HEK293 (cell line): ENCODE results near the gene KTN1.
A peak's percentile ranks its signal among the peaks of the same experiment; 100 is the strongest.

Experiments used
- CTCF ChIA-PET: fragments of 350-600 bp; formaldehyde crosslinking; extraction: SDS; loops from one replicate; lab custom pipeline; 2021; ENCODE audit warnings: antibody characterized with exemption; lab: Yijun Ruan, JAX
- POLR2A ChIA-PET: fragments of 300-600 bp; formaldehyde crosslinking; extraction: SDS; loops from one replicate; lab custom pipeline; 2020; ENCODE audit warnings: antibody characterized with exemption, inconsistent platforms; lab: Yijun Ruan, JAX
- H3K27ac ChIP-seq: fragments of 200-500 bp; sonication (Bioruptor generic); 2 replicates; pipeline ENCODE4 v1.5.1; 2014; ENCODE audit warnings: low read depth, low read length, control low read depth, inconsistent platforms; ENCODE audit errors: extremely low read depth
- H3K36me3 ChIP-seq, 2 experiments: fragments of 200-500 bp in 1 of 2; sonication (Bioruptor generic) in 1 of 2; 1 replicate in 1 of 2; 2 replicates in 1 of 2; pipeline ENCODE4 v1.5.1; 2014 to 2017; ENCODE audit warnings: inconsistent platforms in 2 of 2, low read length in 2 of 2; ENCODE audit not compliant: control insufficient read depth in 2 of 2, insufficient read depth in 1 of 2
- H3K4me1 ChIP-seq: fragments of 200-500 bp; sonication (Bioruptor generic); 2 replicates; pipeline ENCODE4 v1.5.1; 2014; ENCODE audit warnings: mild to moderate bottlenecking, low read length, inconsistent platforms; ENCODE audit not compliant: control insufficient read depth, insufficient read depth
- H3K4me3 ChIP-seq: 2 replicates; pipeline ENCODE4 v1.5.1; 2011; ENCODE audit warnings: low read depth, mild to moderate bottlenecking, control low read depth, low read length, moderate library complexity
- H3K9me3 ChIP-seq: fragments of 200-500 bp; sonication (Bioruptor generic); 2 replicates; pipeline ENCODE4 v1.5.1; 2014; ENCODE audit warnings: low read depth, low read length, inconsistent platforms; ENCODE audit not compliant: control insufficient read depth, insufficient read depth
- BCL11A ChIP-seq: fragments of 450-650 bp; formaldehyde crosslinking; IDR thresholded peaks from 2 replicates; pipeline ENCODE4 v1.5.1; 2016; ENCODE audit warnings: low read depth, missing biosample characterization, missing genetic modification characterization
- EGR2 ChIP-seq: fragments of 450-650 bp; formaldehyde crosslinking; IDR thresholded peaks from 2 replicates; pipeline ENCODE4 v1.5.1; 2016; ENCODE audit warnings: low read depth, missing biosample characterization, missing genetic modification characterization
- KLF17 ChIP-seq: fragments of 450-650 bp; formaldehyde crosslinking; IDR thresholded peaks from 2 replicates; pipeline ENCODE4 v1.5.1; 2016; ENCODE audit warnings: missing biosample characterization, missing genetic modification characterization
- MEIS1 ChIP-seq: sonication (generic); formaldehyde crosslinking; IDR thresholded peaks from 2 replicates; pipeline ENCODE4 v1.8.1; 2022; ENCODE audit warnings: missing genetic modification reagents, mild to moderate bottlenecking, borderline replicate concordance
- OVOL3 ChIP-seq: fragments of 450-650 bp; formaldehyde crosslinking; IDR thresholded peaks from 2 replicates; pipeline ENCODE4 v1.5.1; 2016; ENCODE audit warnings: missing biosample characterization, missing genetic modification characterization
- TRIM28 ChIP-seq: IDR thresholded peaks from 2 replicates; pipeline ENCODE4 v1.6.1; 2011; ENCODE audit warnings: low read length, control low read depth, borderline replicate concordance
- WT1 ChIP-seq: fragments of 450-650 bp; formaldehyde crosslinking; IDR thresholded peaks from 2 replicates; pipeline ENCODE4 v1.5.1; 2016; ENCODE audit warnings: missing biosample characterization, missing genetic modification characterization
- ZEB2 ChIP-seq: fragments of 450-650 bp; formaldehyde crosslinking; IDR thresholded peaks from 2 replicates; pipeline ENCODE4 v1.5.1; 2016; ENCODE audit warnings: missing biosample characterization, missing genetic modification characterization
- ZFHX2 ChIP-seq: fragments of 450-650 bp; formaldehyde crosslinking; conservative IDR thresholded peaks from 2 replicates; pipeline ENCODE4 v1.5.1; 2016; ENCODE audit warnings: missing biosample characterization, missing genetic modification characterization
- ZNF10 ChIP-seq: fragments of 450-650 bp; formaldehyde crosslinking; IDR thresholded peaks from 2 replicates; pipeline ENCODE4 v1.5.1; 2017; ENCODE audit warnings: missing biosample characterization, missing genetic modification characterization
- ZNF121 ChIP-seq: fragments of 450-650 bp; formaldehyde crosslinking; IDR thresholded peaks from 2 replicates; pipeline ENCODE4 v1.5.1; 2016; ENCODE audit warnings: missing biosample characterization, missing genetic modification characterization
- ZNF148 ChIP-seq: fragments of 450-650 bp; formaldehyde crosslinking; IDR thresholded peaks from 2 replicates; pipeline ENCODE4 v1.5.0; 2017; ENCODE audit warnings: missing biosample characterization, missing genetic modification characterization, borderline replicate concordance
- ZNF18 ChIP-seq: fragments of 450-650 bp; formaldehyde crosslinking; IDR thresholded peaks from 2 replicates; pipeline ENCODE4 v1.5.1; 2016; ENCODE audit warnings: missing biosample characterization, missing genetic modification characterization
- ZNF2 ChIP-seq: fragments of 450-650 bp; formaldehyde crosslinking; IDR thresholded peaks from 2 replicates; pipeline ENCODE4 v1.5.1; 2016; ENCODE audit warnings: missing biosample characterization, missing genetic modification characterization
- ZNF292 ChIP-seq: fragments of 450-650 bp; formaldehyde crosslinking; IDR thresholded peaks from 2 replicates; pipeline ENCODE4 v1.5.1; 2016; ENCODE audit warnings: low read depth, missing biosample characterization, missing genetic modification characterization, borderline replicate concordance
- ZNF311 ChIP-seq: fragments of 450-650 bp; formaldehyde crosslinking; IDR thresholded peaks from 2 replicates; pipeline ENCODE4 v1.5.1; 2017; ENCODE audit warnings: missing biosample characterization, missing genetic modification characterization, borderline replicate concordance
- ZNF423 ChIP-seq: fragments of 450-650 bp; formaldehyde crosslinking; IDR thresholded peaks from 2 replicates; pipeline ENCODE4 v1.5.1; 2016; ENCODE audit warnings: missing biosample characterization, missing genetic modification characterization
- ZNF548 ChIP-seq: fragments of 450-650 bp; formaldehyde crosslinking; IDR thresholded peaks from 2 replicates; pipeline ENCODE4 v1.5.1; 2016; ENCODE audit warnings: missing biosample characterization, missing genetic modification characterization
- ZNF558 ChIP-seq: fragments of 450-650 bp; formaldehyde crosslinking; IDR thresholded peaks from 2 replicates; pipeline ENCODE4 v1.5.1; 2016; ENCODE audit warnings: missing biosample characterization, missing genetic modification characterization
- ZNF792 ChIP-seq: fragments of 450-650 bp; formaldehyde crosslinking; IDR thresholded peaks from 2 replicates; pipeline ENCODE4 v1.5.1; 2016; ENCODE audit warnings: missing biosample characterization, missing genetic modification characterization
- ZNF843 ChIP-seq: fragments of 450-650 bp; formaldehyde crosslinking; IDR thresholded peaks from 2 replicates; pipeline ENCODE4 v1.5.1; 2016; ENCODE audit warnings: missing biosample characterization, missing genetic modification characterization

The KTN1 gene

GRCh38 chr14:55539975-55540374 is 40.0 kb upstream of the KTN1 start (continued):
- TF ChIP-seq ZNF423 (no peak), ZEB2 (tag by site-specific recombination) (no peak), ZNF18 (tag by site-specific recombination) (no peak)

- TF ChIP-seq BCL11A (tag by site-specific recombination) (no peak), ZNF292 (tag by site-specific recombination) (no peak), ZNF792 (no peak), ZNF10 (tag by site-specific recombination) (no peak)
- TF ChIP-seq, all 188 proteins: peak for 0
- H3K4me1 ChIP-seq: no peaks in the 10 kb centered on the region
- no peak overlapping the region for H3K4me3 ChIP-seq
- H3K9me3 ChIP-seq: no peaks in the 10 kb centered on the region
- H3K36me3 ChIP-seq: no peaks in the 10 kb centered on the region
- ChIA-PET CTCF (interaction anchor here (1.1 to 1.6 kb wide), 3 partner anchors 16 to 125 kb away, joined by 3 to 5 read pairs (median 4); no protein-coding TSS in a partner anchor), POLR2A (no interaction called here)
- no peak overlapping the region for H3K27ac ChIP-seq
Observed at GRCh38 chr14:55540847-55541773, 38.9 kb upstream of the KTN1 start.

GRCh38 chr14:55545779-55546178 is 34.2 kb upstream of the KTN1 start:
- TF ChIP-seq ZNF843 (tag by site-specific recombination): no peak
- no peak overlapping the region for H3K27ac ChIP-seq
- H3K9me3 ChIP-seq: no peaks in the 10 kb centered on the region
- POLR2A ChIA-PET: no interaction called here
- no peaks in the 10 kb centered on the region for H3K36me3 ChIP-seq
- H3K4me3 ChIP-seq: no peak overlapping the region
- H3K4me1 ChIP-seq: peaks cover 5% of the 10 kb centered on the region
- CTCF ChIA-PET: no interaction called here

- CTCF ChIA-PET: no interaction called here
Observed at GRCh38 chr14:55546212-55546874, 33.7 kb upstream of the KTN1 start.

GRCh38 chr14:55547650-55548315 is 32.2 kb upstream of the KTN1 start:
- Histone ChIP-seq H3K4me3 (no peak overlapping the region), H3K4me1 (peaks cover 5% of the 10 kb centered on the region), H3K9me3 (no peaks in the 10 kb centered on the region), H3K36me3 (no peaks in the 10 kb centered on the region), H3K27ac (no peak overlapping the region)
- CTCF ChIA-PET: no interaction called here
- POLR2A ChIA-PET: no interaction called here
- TF ChIP-seq EGR2 (tag by site-specific recombination): peak; percentile 78
- TF ChIP-seq TRIM28: no peak
- peak; percentile 77 for TF ChIP-seq ZFHX2
- no peak for TF ChIP-seq ZNF2 (tag by site-specific recombination)
- no peak for TF ChIP-seq KLF17 (tag by site-specific recombination)
- no peak for TF ChIP-seq OVOL3
- TF ChIP-seq ZNF121: no peak
- TF ChIP-seq ZNF311: no peak
- TF ChIP-seq ZNF148 (tag by site-specific recombination): no peak
- TF ChIP-seq WT1 (tag by site-specific recombination): no peak
- TF ChIP-seq MEIS1: no peak

More at GRCh38 chr14:55546212-55546874, 33.7 kb upstream of the KTN1 start:
- H3K36me3 ChIP-seq: no peaks in the 10 kb centered on the region
- TF ChIP-seq ZNF558 (tag by site-specific recombination): no peak
- TF ChIP-seq ZNF548 (tag by site-specific recombination): no peak
- POLR2A ChIA-PET: no interaction called here
- no peaks in the 10 kb centered on the region for H3K9me3 ChIP-seq
- H3K4me3 ChIP-seq: no peak overlapping the region
- peaks cover 5% of the 10 kb centered on the region for H3K4me1 ChIP-seq
- no peak overlapping the region for H3K27ac ChIP-seq
